HCT116 (cell line): ENCODE measurements around the gene GOLGA3.

Source experiments
- ATF3 ChIP-seq: IDR thresholded peaks from 2 replicates; pipeline ENCODE4 v1.6.1; 2012
- CTCF ChIP-seq, 3 experiments: fragments of 200-600 bp in 1 of 3; sonication (generic) in 1 of 3; IDR thresholded peaks in 2 of 3; conservative IDR thresholded peaks in 1 of 3; 2 replicates each; pipeline ENCODE4 v1.5.1; 2012 to 2017; ENCODE audit warnings: low read depth in 2 of 3, low read length in 2 of 3, antibody characterized with exemption in 1 of 3, borderline replicate concordance in 1 of 3, control low read depth in 1 of 3, mild to moderate bottlenecking in 1 of 3, mixed read lengths in 1 of 3, mixed run types in 1 of 3, moderate library complexity in 1 of 3; ENCODE audit not compliant: insufficient read depth in 1 of 3
- EGR1 ChIP-seq: IDR thresholded peaks from 2 replicates; pipeline ENCODE4 v1.6.1; 2012; ENCODE audit warnings: low read depth
- EZH2 ChIP-seq: fragments of 200-600 bp; sonication (generic); IDR thresholded peaks from 2 replicates; pipeline ENCODE4 v1.6.1; 2017; ENCODE audit warnings: antibody characterized with exemption, mixed run types
- EZH2phosphoT487 ChIP-seq: fragments of 200-600 bp; IDR thresholded peaks from 2 replicates; pipeline ENCODE4 v1.6.1; 2018; ENCODE audit warnings: antibody characterized with exemption, borderline replicate concordance
- JUND ChIP-seq: IDR thresholded peaks from 2 replicates; pipeline ENCODE4 v1.6.1; 2012
- MAX ChIP-seq: IDR thresholded peaks from 2 replicates; pipeline ENCODE4 v1.6.1; 2012
- POLR2A ChIP-seq: IDR thresholded peaks from 2 replicates; pipeline ENCODE4 v1.7.0; 2011; ENCODE audit warnings: borderline replicate concordance; ENCODE audit not compliant: insufficient read depth, insufficient read length; ENCODE audit errors: extremely low read depth
- POLR2AphosphoS5 ChIP-seq: IDR thresholded peaks from 2 replicates; pipeline ENCODE4 v1.6.1; 2011; ENCODE audit warnings: mild to moderate bottlenecking, low read depth, low read length, moderate library complexity
- SRF ChIP-seq: IDR thresholded peaks from 2 replicates; pipeline ENCODE4 v1.6.1; 2012; ENCODE audit warnings: low read depth
- YY1 ChIP-seq: IDR thresholded peaks from 2 replicates; pipeline ENCODE4 v1.6.1; 2011; ENCODE audit warnings: low read length, low read depth, moderate library complexity, mild to moderate bottlenecking; ENCODE audit not compliant: insufficient replicate concordance; ENCODE audit errors: extremely low read depth
- ZBTB33 ChIP-seq: IDR thresholded peaks from 2 replicates; pipeline ENCODE4 v1.6.1; 2011; ENCODE audit warnings: mild to moderate bottlenecking, low read length, moderate library complexity; ENCODE audit not compliant: insufficient replicate concordance; ENCODE audit errors: extremely low read depth
- ZFX ChIP-seq: fragments of 450-650 bp; IDR thresholded peaks from 2 replicates; pipeline ENCODE4 v1.6.1; 2017
- ZNF274 ChIP-seq: fragments of 200-500 bp; sonication (Bioruptor generic); IDR thresholded peaks from 2 replicates; pipeline ENCODE4 v1.6.1; 2014; ENCODE audit warnings: mild to moderate bottlenecking, low read depth, low read length, inconsistent platforms

GRCh38 chr12:132812631-132813305, 15.9 kb downstream of the GOLGA3 start:
- TF ChIP-seq POLR2AphosphoS5 (no peak), EGR1 (no peak), CTCF (IDR thresholded peaks at IDR 0.05 in 2 of 3, conservative IDR thresholded peaks at IDR 0.05 in 1 of 3; ENCODE audit: borderline replicate concordance in 1 of 3, insufficient read depth in 1 of 3, low read depth in 2 of 3, low read length in 2 of 3) (no peak), POLR2A (no peak), MAX (no peak), SRF (no peak), ZBTB33 (no peak), EZH2 (no peak), ZFX (no peak), ATF3 (no peak), EZH2phosphoT487 (no peak), JUND (no peak), ZNF274 (no peak), YY1 (no peak)
